ENCODE data around the gene IGFBP1.

IGFBP1 gene

GRCh38 chr7:45921381-45921698 lies 33.1 kb downstream of the IGFBP1 start:
- H3K9ac ChIP-seq (ENCODE audit: low read length in 2 of 2), result no peak overlapping the region
- H3K4me3 ChIP-seq (ENCODE audit: low read length in 2 of 2), result peak overlapping the region; percentile 42 to 75
- H3K27me3 ChIP-seq (ENCODE audit: control insufficient read depth in 1 of 2, insufficient read depth in 2 of 2, low read length in 2 of 2), result peaks cover 31 to 53% of the 10 kb centered on the region in 2 donors
- H3K36me3 ChIP-seq (ENCODE audit: control insufficient read depth in 2 of 2, insufficient read depth in 2 of 2, low read length in 2 of 2), result no peaks in the 10 kb centered on the region
- H3K27ac ChIP-seq (ENCODE audit: low read length), result no peak overlapping the region
- peaks cover 29% of the 10 kb centered on the region for H3K4me1 ChIP-seq (ENCODE audit: control insufficient read depth, insufficient read depth, low read length)
- no peaks in the 10 kb centered on the region for H3K9me3 ChIP-seq (ENCODE audit: control insufficient read depth in 2 of 2, low read length in 2 of 2)

- peak overlapping the region; percentile 42 to 75 for H3K4me3 ChIP-seq (ENCODE audit: low read length in 2 of 2)
- H3K27ac ChIP-seq (ENCODE audit: low read length), result no peak overlapping the region
- no peaks in the 10 kb centered on the region for H3K36me3 ChIP-seq (ENCODE audit: control insufficient read depth in 2 of 2, insufficient read depth in 2 of 2, low read length in 2 of 2)
- peaks cover 28 to 53% of the 10 kb centered on the region in 2 donors for H3K27me3 ChIP-seq (ENCODE audit: control insufficient read depth in 1 of 2, insufficient read depth in 2 of 2, low read length in 2 of 2)
- H3K9me3 ChIP-seq (ENCODE audit: control insufficient read depth in 2 of 2, low read length in 2 of 2), result no peaks in the 10 kb centered on the region
- H3K9ac ChIP-seq (ENCODE audit: low read length in 2 of 2), result no peak overlapping the region
- H3K4me1 ChIP-seq (ENCODE audit: control insufficient read depth, insufficient read depth, low read length), result peaks cover 29% of the 10 kb centered on the region
These were observed 33.6 kb downstream of the IGFBP1 start for GRCh38 chr7:45921699-45922519.

- Histone ChIP-seq H3K27me3 (ENCODE audit: control insufficient read depth in 1 of 2, insufficient read depth in 2 of 2, low read length in 2 of 2) (peaks cover 28 to 50% of the 10 kb centered on the region in 2 donors), H3K36me3 (ENCODE audit: control insufficient read depth in 2 of 2, insufficient read depth in 2 of 2, low read length in 2 of 2) (no peaks in the 10 kb centered on the region), H3K9ac (ENCODE audit: low read length in 2 of 2) (peak overlapping the region in 1 of 2 donors; percentile 13), H3K9me3 (ENCODE audit: control insufficient read depth in 2 of 2, low read length in 2 of 2) (no peaks in the 10 kb centered on the region), H3K4me1 (ENCODE audit: control insufficient read depth, insufficient read depth, low read length) (peaks cover 27% of the 10 kb centered on the region), H3K4me3 (ENCODE audit: low read length in 2 of 2) (peak overlapping the region; percentile 21 to 61), H3K27ac (ENCODE audit: low read length) (no peak overlapping the region)
These were observed 34.5 kb downstream of the IGFBP1 start for GRCh38 chr7:45922810-45923209.

GRCh38 chr7:45923290-45923689 lies 35.0 kb downstream of the IGFBP1 start:
- no peaks in the 10 kb centered on the region for H3K36me3 ChIP-seq (ENCODE audit: control insufficient read depth in 2 of 2, insufficient read depth in 2 of 2, low read length in 2 of 2)
- peak overlapping the region in 1 of 2 donors; percentile 61 for H3K4me3 ChIP-seq (ENCODE audit: low read length in 2 of 2)
- H3K9ac ChIP-seq (ENCODE audit: low read length in 2 of 2), result no peak overlapping the region
- peaks cover 23 to 46% of the 10 kb centered on the region in 2 donors for H3K27me3 ChIP-seq (ENCODE audit: control insufficient read depth in 1 of 2, insufficient read depth in 2 of 2, low read length in 2 of 2)
- H3K9me3 ChIP-seq (ENCODE audit: control insufficient read depth in 2 of 2, low read length in 2 of 2), result no peaks in the 10 kb centered on the region
- H3K27ac ChIP-seq (ENCODE audit: low read length), result no peak overlapping the region
- H3K4me1 ChIP-seq (ENCODE audit: control insufficient read depth, insufficient read depth, low read length), result peaks cover 26% of the 10 kb centered on the region

- Histone ChIP-seq H3K27ac (ENCODE audit: low read length) (no peak overlapping the region), H3K9me3 (ENCODE audit: control insufficient read depth in 2 of 2, low read length in 2 of 2) (no peaks in the 10 kb centered on the region), H3K27me3 (ENCODE audit: control insufficient read depth in 1 of 2, insufficient read depth in 2 of 2, low read length in 2 of 2) (peaks cover 20 to 40% of the 10 kb centered on the region in 2 donors), H3K4me1 (ENCODE audit: control insufficient read depth, insufficient read depth, low read length) (peaks cover 26% of the 10 kb centered on the region), H3K36me3 (ENCODE audit: control insufficient read depth in 2 of 2, insufficient read depth in 2 of 2, low read length in 2 of 2) (no peaks in the 10 kb centered on the region), H3K9ac (ENCODE audit: low read length in 2 of 2) (no peak overlapping the region), H3K4me3 (ENCODE audit: low read length in 2 of 2) (no peak overlapping the region)
These were observed 35.5 kb downstream of the IGFBP1 start for GRCh38 chr7:45923818-45924217.

GRCh38 chr7:45924283-45924682 lies 36.0 kb downstream of the IGFBP1 start:
- Histone ChIP-seq H3K4me3 (ENCODE audit: low read length in 2 of 2) (no peak overlapping the region), H3K27ac (ENCODE audit: low read length) (no peak overlapping the region), H3K9ac (ENCODE audit: low read length in 2 of 2) (no peak overlapping the region), H3K36me3 (ENCODE audit: control insufficient read depth in 2 of 2, insufficient read depth in 2 of 2, low read length in 2 of 2) (no peaks in the 10 kb centered on the region), H3K4me1 (ENCODE audit: control insufficient read depth, insufficient read depth, low read length) (peaks cover 26% of the 10 kb centered on the region), H3K27me3 (ENCODE audit: control insufficient read depth in 1 of 2, insufficient read depth in 2 of 2, low read length in 2 of 2) (peaks cover 18 to 38% of the 10 kb centered on the region in 2 donors), H3K9me3 (ENCODE audit: control insufficient read depth in 2 of 2, low read length in 2 of 2) (no peaks in the 10 kb centered on the region)

GRCh38 chr7:45927721-45928120 lies 39.4 kb downstream of the IGFBP1 start:
- Histone ChIP-seq H3K4me1 (ENCODE audit: control insufficient read depth, insufficient read depth, low read length) (peaks cover 4% of the 10 kb centered on the region), H3K9ac (ENCODE audit: low read length in 2 of 2) (no peak overlapping the region), H3K27me3 (ENCODE audit: control insufficient read depth in 1 of 2, insufficient read depth in 2 of 2, low read length in 2 of 2) (peaks cover 4 to 6% of the 10 kb centered on the region in 2 donors), H3K27ac (ENCODE audit: low read length) (no peak overlapping the region), H3K36me3 (ENCODE audit: control insufficient read depth in 2 of 2, insufficient read depth in 2 of 2, low read length in 2 of 2) (no peaks in the 10 kb centered on the region), H3K9me3 (ENCODE audit: control insufficient read depth in 2 of 2, low read length in 2 of 2) (no peaks in the 10 kb centered on the region), H3K4me3 (ENCODE audit: low read length in 2 of 2) (no peak overlapping the region)

- no peaks in the 10 kb centered on the region for H3K36me3 ChIP-seq (ENCODE audit: control insufficient read depth in 2 of 2, insufficient read depth in 2 of 2, low read length in 2 of 2)
- H3K9me3 ChIP-seq (ENCODE audit: control insufficient read depth in 2 of 2, low read length in 2 of 2), result no peaks in the 10 kb centered on the region
- no peaks in the 10 kb centered on the region for H3K4me1 ChIP-seq (ENCODE audit: control insufficient read depth, insufficient read depth, low read length)
- H3K4me3 ChIP-seq (ENCODE audit: low read length in 2 of 2), result no peak overlapping the region
- no peak overlapping the region for H3K27ac ChIP-seq (ENCODE audit: low read length)
- no peak overlapping the region for H3K9ac ChIP-seq (ENCODE audit: low read length in 2 of 2)
- no peaks in the 10 kb centered on the region for H3K27me3 ChIP-seq (ENCODE audit: control insufficient read depth in 1 of 2, insufficient read depth in 2 of 2, low read length in 2 of 2)
These were observed 42.7 kb downstream of the IGFBP1 start for GRCh38 chr7:45930967-45931366.

- no peak overlapping the region for H3K9ac ChIP-seq (ENCODE audit: low read length in 2 of 2)
- H3K4me3 ChIP-seq (ENCODE audit: low read length in 2 of 2), result no peak overlapping the region
- no peaks in the 10 kb centered on the region for H3K9me3 ChIP-seq (ENCODE audit: control insufficient read depth in 2 of 2, low read length in 2 of 2)
- H3K36me3 ChIP-seq (ENCODE audit: control insufficient read depth in 2 of 2, insufficient read depth in 2 of 2, low read length in 2 of 2), result no peaks in the 10 kb centered on the region
- H3K27me3 ChIP-seq (ENCODE audit: control insufficient read depth in 1 of 2, insufficient read depth in 2 of 2, low read length in 2 of 2), result peaks cover 0 to 11% of the 10 kb centered on the region in 2 donors
- no peak overlapping the region for H3K27ac ChIP-seq (ENCODE audit: low read length)
- no peaks in the 10 kb centered on the region for H3K4me1 ChIP-seq (ENCODE audit: control insufficient read depth, insufficient read depth, low read length)
These were observed 49.0 kb downstream of the IGFBP1 start for GRCh38 chr7:45937301-45937700.

- no peaks in the 10 kb centered on the region for H3K36me3 ChIP-seq (ENCODE audit: control insufficient read depth in 2 of 2, insufficient read depth in 2 of 2, low read length in 2 of 2)
These were observed 49.6 kb downstream of the IGFBP1 start for GRCh38 chr7:45937862-45938261.

GRCh38 chr7:45938626-45939302 lies 50.5 kb downstream of the IGFBP1 start:
- Histone ChIP-seq H3K4me3 (ENCODE audit: low read length in 2 of 2) (no peak overlapping the region), H3K9me3 (ENCODE audit: control insufficient read depth in 2 of 2, low read length in 2 of 2) (no peaks in the 10 kb centered on the region), H3K27me3 (ENCODE audit: control insufficient read depth in 1 of 2, insufficient read depth in 2 of 2, low read length in 2 of 2) (peaks cover 0 to 11% of the 10 kb centered on the region in 2 donors), H3K9ac (ENCODE audit: low read length in 2 of 2) (no peak overlapping the region), H3K4me1 (ENCODE audit: control insufficient read depth, insufficient read depth, low read length) (no peaks in the 10 kb centered on the region), H3K36me3 (ENCODE audit: control insufficient read depth in 2 of 2, insufficient read depth in 2 of 2, low read length in 2 of 2) (no peaks in the 10 kb centered on the region), H3K27ac (ENCODE audit: low read length) (no peak overlapping the region)

More at GRCh38 chr7:45937862-45938261, 49.6 kb downstream of the IGFBP1 start:
- peaks cover 0 to 11% of the 10 kb centered on the region in 2 donors for H3K27me3 ChIP-seq (ENCODE audit: control insufficient read depth in 1 of 2, insufficient read depth in 2 of 2, low read length in 2 of 2)
- H3K9ac ChIP-seq (ENCODE audit: low read length in 2 of 2), result no peak overlapping the region
- no peak overlapping the region for H3K4me3 ChIP-seq (ENCODE audit: low read length in 2 of 2)
- no peak overlapping the region for H3K27ac ChIP-seq (ENCODE audit: low read length)
- H3K9me3 ChIP-seq (ENCODE audit: control insufficient read depth in 2 of 2, low read length in 2 of 2), result no peaks in the 10 kb centered on the region
- H3K4me1 ChIP-seq (ENCODE audit: control insufficient read depth, insufficient read depth, low read length), result no peaks in the 10 kb centered on the region

Data from stomach smooth muscle (tissue), 2 donors.